Measurements from ENCODE around the gene ROGDI. TPM values are rescaled to one million over a fixed set of nuclear protein-coding genes. Genes with fewer than 3 reads are reported as not detected.

The ROGDI gene
- total RNA-seq, 1 experiment from 2014 or later, result 32.1 TPM

DNA sequence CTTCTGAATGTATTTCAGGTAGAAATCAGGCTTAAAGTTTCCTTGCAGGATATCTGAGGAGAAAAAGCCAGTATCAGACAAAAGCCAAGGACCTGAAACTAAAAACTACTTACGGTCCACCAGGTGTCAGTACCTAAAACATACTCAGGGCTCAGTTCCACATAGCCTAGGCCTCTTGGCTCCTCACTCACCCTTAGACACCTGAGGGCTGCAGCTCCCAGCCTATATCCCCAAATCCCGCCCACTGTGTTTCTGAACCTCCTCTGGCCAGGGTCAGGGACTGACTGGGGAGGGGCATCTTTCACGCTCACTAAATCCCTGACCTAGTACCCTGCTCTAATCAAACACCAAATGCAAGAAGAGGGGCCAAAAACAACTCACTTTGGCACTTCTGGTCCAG is 8.8 kb upstream of the ROGDI start (continued):
- no peak for TF ChIP-seq ZNF281 (CRISPR knock-in tag; IDR thresholded peaks at IDR 0.05)

GRCh38 chr16:4806280-4806679 is 3.8 kb upstream of the ROGDI start:
- ChIA-PET CTCF (interaction anchor here (0.7 to 1.2 kb wide), 2 partner anchors 78 to 98 kb away, joined by 3 read pairs; no protein-coding TSS in a partner anchor), POLR2A (no interaction called here)
- H3K27ac Mint-ChIP-seq, result no peak overlapping the region
- H3K4me1 Mint-ChIP-seq, result peaks cover 10% of the 10 kb centered on the region
- H3K36me3 Mint-ChIP-seq, result peaks cover 25% of the 10 kb centered on the region
- no peaks in the 10 kb centered on the region for H3K9me3 Mint-ChIP-seq
- ATAC-seq (no peak), DNase-seq (ENCODE audit: low spot score) (no peak)
- H3K27me3 Mint-ChIP-seq (ENCODE audit: low read depth), result no peaks in the 10 kb centered on the region
- H3K4me3 Mint-ChIP-seq, result no peak overlapping the region
- TF ChIP-seq ZNF396 (CRISPR knock-in tag; IDR thresholded peaks at IDR 0.05; ENCODE audit: borderline replicate concordance), result no peak
- TF ChIP-seq, protein P1, sequence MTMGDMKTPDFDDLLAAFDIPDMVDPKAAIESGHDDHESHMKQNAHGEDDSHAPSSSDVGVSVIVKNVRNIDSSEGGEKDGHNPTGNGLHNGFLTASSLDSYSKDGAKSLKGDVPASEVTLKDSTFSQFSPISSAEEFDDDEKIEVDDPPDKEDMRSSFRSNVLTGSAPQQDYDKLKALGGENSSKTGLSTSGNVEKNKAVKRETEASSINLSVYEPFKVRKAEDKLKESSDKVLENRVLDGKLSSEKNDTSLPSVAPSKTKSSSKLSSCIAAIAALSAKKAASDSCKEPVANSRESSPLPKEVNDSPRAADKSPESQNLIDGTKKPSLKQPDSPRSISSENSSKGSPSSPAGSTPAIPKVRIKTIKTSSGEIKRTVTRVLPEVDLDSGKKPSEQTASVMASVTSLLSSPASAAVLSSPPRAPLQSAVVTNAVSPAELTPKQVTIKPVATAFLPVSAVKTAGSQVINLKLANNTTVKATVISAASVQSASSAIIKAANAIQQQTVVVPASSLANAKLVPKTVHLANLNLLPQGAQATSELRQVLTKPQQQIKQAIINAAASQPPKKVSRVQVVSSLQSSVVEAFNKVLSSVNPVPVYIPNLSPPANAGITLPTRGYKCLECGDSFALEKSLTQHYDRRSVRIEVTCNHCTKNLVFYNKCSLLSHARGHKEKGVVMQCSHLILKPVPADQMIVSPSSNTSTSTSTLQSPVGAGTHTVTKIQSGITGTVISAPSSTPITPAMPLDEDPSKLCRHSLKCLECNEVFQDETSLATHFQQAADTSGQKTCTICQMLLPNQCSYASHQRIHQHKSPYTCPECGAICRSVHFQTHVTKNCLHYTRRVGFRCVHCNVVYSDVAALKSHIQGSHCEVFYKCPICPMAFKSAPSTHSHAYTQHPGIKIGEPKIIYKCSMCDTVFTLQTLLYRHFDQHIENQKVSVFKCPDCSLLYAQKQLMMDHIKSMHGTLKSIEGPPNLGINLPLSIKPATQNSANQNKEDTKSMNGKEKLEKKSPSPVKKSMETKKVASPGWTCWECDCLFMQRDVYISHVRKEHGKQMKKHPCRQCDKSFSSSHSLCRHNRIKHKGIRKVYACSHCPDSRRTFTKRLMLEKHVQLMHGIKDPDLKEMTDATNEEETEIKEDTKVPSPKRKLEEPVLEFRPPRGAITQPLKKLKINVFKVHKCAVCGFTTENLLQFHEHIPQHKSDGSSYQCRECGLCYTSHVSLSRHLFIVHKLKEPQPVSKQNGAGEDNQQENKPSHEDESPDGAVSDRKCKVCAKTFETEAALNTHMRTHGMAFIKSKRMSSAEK (CRISPR knock-in tag; IDR thresholded peaks at IDR 0.05; ENCODE audit: borderline replicate concordance), result no peak
- TF ChIP-seq NR1H2 (CRISPR knock-in tag; IDR thresholded peaks at IDR 0.05), result no peak
- TF ChIP-seq, protein P2, sequence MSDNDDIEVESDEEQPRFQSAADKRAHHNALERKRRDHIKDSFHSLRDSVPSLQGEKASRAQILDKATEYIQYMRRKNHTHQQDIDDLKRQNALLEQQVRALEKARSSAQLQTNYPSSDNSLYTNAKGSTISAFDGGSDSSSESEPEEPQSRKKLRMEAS (CRISPR knock-in tag; IDR thresholded peaks at IDR 0.05), result no peak
- TF ChIP-seq GTF2I (CRISPR knock-in tag; conservative IDR thresholded peaks at IDR 0.05), result peak; percentile 47; the same call in 1 of the 2 replicates
- no peak for TF ChIP-seq ATF1 (CRISPR knock-in tag; IDR thresholded peaks at IDR 0.05)
- TF ChIP-seq ZNF121 (CRISPR knock-in tag; IDR thresholded peaks at IDR 0.05), result peak; percentile 84

- Mint-ChIP-seq H3K4me3 (no peak overlapping the region), H3K36me3 (peaks cover 23% of the 10 kb centered on the region), H3K9me3 (no peaks in the 10 kb centered on the region), H3K27ac (no peak overlapping the region), H3K27me3 (ENCODE audit: low read depth) (no peaks in the 10 kb centered on the region), H3K4me1 (peaks cover 18% of the 10 kb centered on the region)
- DNase-seq (ENCODE audit: low spot score) (no peak), ATAC-seq (no peak)
- TF ChIP-seq ZNF423 (CRISPR knock-in tag; IDR thresholded peaks at IDR 0.05) (no peak), ZNF121 (CRISPR knock-in tag; IDR thresholded peaks at IDR 0.05) (no peak), OVOL2 (CRISPR knock-in tag; IDR thresholded peaks at IDR 0.05; ENCODE audit: borderline replicate concordance) (no peak)
- POLR2A ChIA-PET, result interaction anchor here (0.5 to 0.6 kb wide), 2 partner anchors 112 to 236 kb away, joined by 3 read pairs; partner anchors contain the start of gene NUDT16L1
- CTCF ChIA-PET, result no interaction called here
Observed at GRCh38 chr16:4805231-4805630, 2.8 kb upstream of the ROGDI start.

GRCh38 chr16:4803898-4804762 is 1.7 kb upstream of the ROGDI start:
- H3K27ac Mint-ChIP-seq, result peak overlapping the region; percentile 71
- ATAC-seq (no peak), DNase-seq (ENCODE audit: low spot score) (no peak)
- H3K9me3 Mint-ChIP-seq, result no peaks in the 10 kb centered on the region
- POLR2A ChIA-PET, result interaction anchor here (0.5 to 2.8 kb wide), 3 partner anchors 9 to 235 kb away, joined by 3 to 16 read pairs (median 3); partner anchors contain the start of gene ZNF500
- peaks cover 19% of the 10 kb centered on the region for H3K36me3 Mint-ChIP-seq
- H3K4me3 Mint-ChIP-seq, result peak overlapping the region; percentile 78
- H3K4me1 Mint-ChIP-seq, result peaks cover 18% of the 10 kb centered on the region
- CTCF ChIA-PET, result interaction anchor here (0.6 to 1.8 kb wide), 3 partner anchors 10 to 510 kb away, joined by 3 to 6 read pairs (median 3); no protein-coding TSS in a partner anchor
- no peaks in the 10 kb centered on the region for H3K27me3 Mint-ChIP-seq (ENCODE audit: low read depth)
- TF ChIP-seq RORB (CRISPR knock-in tag; IDR thresholded peaks at IDR 0.05) (no peak), STAT6 (CRISPR knock-in tag; conservative IDR thresholded peaks at IDR 0.05; ENCODE audit: low read depth) (no peak)
- TF ChIP-seq, protein P1 (CRISPR knock-in tag; IDR thresholded peaks at IDR 0.05; ENCODE audit: borderline replicate concordance), result no peak
